HG03280 (cell line): Measurements from ENCODE around the gene LRP6.

ENCODE experiments used
- ATAC-seq: cut with Tn5 transposase; IDR thresholded peaks from one replicate; pipeline ENCODE4 v1.9.1; 2021; ENCODE audit warnings: mild to moderate bottlenecking, moderate library complexity; ENCODE audit not compliant: unreplicated experiment

The LRP6 gene

GRCh38 chr12:12216349-12217017 is 50.4 kb downstream of the LRP6 start:
- no peak for ATAC-seq

GRCh38 chr12:12214635-12215131 is 52.2 kb downstream of the LRP6 start:
- no peak for ATAC-seq

GRCh38 chr12:12214201-12214600 is 52.6 kb downstream of the LRP6 start:
- ATAC-seq = no peak

GRCh38 chr12:12212769-12213168 is 54.1 kb downstream of the LRP6 start:
- no peak for ATAC-seq

GRCh38 chr12:12210983-12211382 is 55.9 kb downstream of the LRP6 start:
- no peak for ATAC-seq

- no peak for ATAC-seq
Observed at GRCh38 chr12:12210416-12210815, 56.4 kb downstream of the LRP6 start.

- no peak for ATAC-seq
Observed at GRCh38 chr12:12209675-12210074, 57.2 kb downstream of the LRP6 start.

- ATAC-seq = no peak
Observed at GRCh38 chr12:12209043-12209442, 57.8 kb downstream of the LRP6 start.

- no peak for ATAC-seq
Observed at GRCh38 chr12:12207746-12208145, 59.1 kb downstream of the LRP6 start.

- ATAC-seq = no peak
Observed at GRCh38 chr12:12206776-12207388, 60.0 kb downstream of the LRP6 start.

GRCh38 chr12:12202747-12203146 is 64.1 kb downstream of the LRP6 start:
- ATAC-seq = no peak

GRCh38 chr12:12202105-12202504 is 64.7 kb downstream of the LRP6 start:
- ATAC-seq = no peak

GRCh38 chr12:12201274-12201758 is 65.5 kb downstream of the LRP6 start:
- ATAC-seq = no peak

GRCh38 chr12:12200363-12200762 is 66.5 kb downstream of the LRP6 start:
- no peak for ATAC-seq

- no peak for ATAC-seq
Observed at GRCh38 chr12:12198124-12198523, 68.7 kb downstream of the LRP6 start.

- ATAC-seq = no peak
Observed at GRCh38 chr12:12197128-12197527, 69.7 kb downstream of the LRP6 start.

- ATAC-seq = no peak
Observed at GRCh38 chr12:12195516-12195915, 71.3 kb downstream of the LRP6 start.

GRCh38 chr12:12195081-12195480 is 71.8 kb downstream of the LRP6 start:
- ATAC-seq = no peak

- no peak for ATAC-seq
Observed at GRCh38 chr12:12194206-12194605, 72.6 kb downstream of the LRP6 start.

GRCh38 chr12:12191008-12191407 is 75.8 kb downstream of the LRP6 start:
- ATAC-seq = no peak

GRCh38 chr12:12190087-12190809 is 76.6 kb downstream of the LRP6 start:
- no peak for ATAC-seq

- ATAC-seq = no peak
Observed at GRCh38 chr12:12185414-12185813, 81.4 kb downstream of the LRP6 start.
